AML-193 (cell line): ENCODE results near the gene EGLN1.

Experiments
- DNase-seq, 2 experiments: peaks; one replicate each; lab custom pipeline; 2025; lab: John Stamatoyannopoulos, UW

Gene EGLN1

GRCh38 chr1:231421546-231421970 is 529 bp downstream of the EGLN1 start:
- DNase-seq = no peak

- no peak for DNase-seq
Observed at GRCh38 chr1:231420959-231421545, 1.0 kb downstream of the EGLN1 start.

- peak in 1 of 2 experiments; percentile 31 for DNase-seq
Observed at GRCh38 chr1:231420299-231420958, 1.7 kb downstream of the EGLN1 start.

DNA sequence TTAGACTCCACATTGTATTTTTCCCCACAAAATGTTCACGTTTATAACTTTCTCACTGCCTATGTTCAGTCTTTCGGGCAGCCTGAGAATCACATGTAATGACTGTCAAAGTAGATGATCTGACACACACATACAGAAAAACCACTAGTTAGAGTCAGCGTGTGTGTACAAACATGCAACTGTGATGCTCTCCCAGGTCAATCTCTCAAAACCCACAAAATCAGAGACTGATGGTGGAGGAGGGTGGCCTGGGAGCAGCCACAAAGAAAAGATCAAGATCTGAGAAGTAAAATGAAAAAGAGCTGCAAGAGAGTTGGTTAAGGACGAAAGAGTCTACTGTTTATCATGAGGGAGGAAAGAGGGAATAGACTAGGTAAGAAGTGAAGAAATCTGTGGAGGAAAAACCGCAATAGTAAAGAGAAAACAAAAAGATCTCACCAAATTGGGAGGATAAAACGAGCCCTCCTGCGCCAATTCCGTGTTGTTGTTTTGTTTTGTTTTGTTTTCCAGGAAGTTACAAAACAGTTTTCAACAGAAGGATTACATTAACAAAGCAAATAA is 2.3 kb downstream of the EGLN1 start:
- DNase-seq = no peak

DNA sequence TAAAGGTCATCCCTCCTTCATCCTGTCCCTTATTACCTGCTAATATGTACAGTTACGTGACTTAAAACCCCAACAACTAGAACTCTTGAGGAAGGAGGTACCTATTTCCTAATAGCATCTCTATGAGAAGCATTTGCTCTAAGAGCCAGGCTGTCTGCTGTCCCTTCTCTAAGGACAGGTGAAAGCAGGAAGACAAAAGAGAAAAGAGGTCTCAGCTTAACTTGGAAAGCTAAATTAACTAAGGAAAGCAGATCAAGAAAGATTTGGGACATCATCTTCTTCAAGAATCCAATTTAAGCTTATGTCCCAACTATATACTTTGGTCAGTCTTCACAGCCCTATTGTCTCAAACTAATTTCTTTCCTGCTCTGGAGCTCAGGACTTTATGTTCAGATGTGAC is 2.9 kb downstream of the EGLN1 start:
- no peak for DNase-seq

DNA sequence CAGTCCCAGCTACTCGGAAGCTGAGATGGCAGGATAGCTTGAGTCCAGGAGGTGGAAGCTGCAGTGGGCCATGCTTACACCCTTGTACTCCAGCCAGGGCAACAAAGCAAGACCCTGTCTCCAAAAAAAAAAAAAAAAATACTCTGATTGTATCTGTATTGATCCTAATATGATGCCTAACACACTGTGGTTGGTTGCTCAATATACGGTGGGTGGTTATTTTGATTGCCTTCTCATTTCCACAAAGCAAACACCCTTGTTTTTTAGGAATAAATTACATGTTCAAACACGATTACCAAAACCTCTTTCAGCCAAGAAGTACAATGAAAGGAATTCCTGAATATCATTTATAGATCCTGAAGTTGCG is 3.4 kb downstream of the EGLN1 start:
- DNase-seq = no peak

- no peak for DNase-seq
Observed at GRCh38 chr1:231418101-231418740, 3.9 kb downstream of the EGLN1 start.

GRCh38 chr1:231417513-231417912 is 4.6 kb downstream of the EGLN1 start:
- DNase-seq = no peak

- no peak for DNase-seq
Observed at GRCh38 chr1:231416901-231417300, 5.2 kb downstream of the EGLN1 start.

DNA sequence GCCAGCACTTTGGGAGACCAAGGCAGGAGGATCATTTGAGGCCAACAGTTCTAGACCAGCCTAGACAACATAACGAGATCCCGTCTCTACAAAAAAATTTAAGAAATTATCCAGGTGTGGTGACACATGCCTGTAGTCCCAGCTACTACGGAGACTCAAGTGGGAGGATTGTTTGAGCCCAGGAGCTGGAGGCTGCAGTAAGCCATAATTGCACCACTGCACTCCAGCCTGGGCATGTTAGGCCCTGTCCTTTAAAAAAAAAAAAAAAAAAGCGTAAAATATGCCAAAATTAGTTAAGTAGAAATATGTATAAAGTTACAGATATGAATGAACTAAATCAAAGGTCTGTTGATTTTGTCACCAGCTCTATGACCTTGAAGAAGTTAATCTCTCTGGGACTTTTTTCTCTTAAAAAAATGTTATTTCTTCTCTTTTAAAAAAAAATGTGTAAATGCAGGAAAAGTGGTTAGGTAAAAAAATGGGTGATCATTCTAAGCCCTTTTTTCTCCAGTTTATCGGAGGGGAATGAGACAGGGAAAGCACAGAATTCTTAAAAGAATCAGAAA is 7.0 kb downstream of the EGLN1 start:
- DNase-seq = no peak

GRCh38 chr1:231414260-231415016 is 7.6 kb downstream of the EGLN1 start:
- DNase-seq = no peak

DNA sequence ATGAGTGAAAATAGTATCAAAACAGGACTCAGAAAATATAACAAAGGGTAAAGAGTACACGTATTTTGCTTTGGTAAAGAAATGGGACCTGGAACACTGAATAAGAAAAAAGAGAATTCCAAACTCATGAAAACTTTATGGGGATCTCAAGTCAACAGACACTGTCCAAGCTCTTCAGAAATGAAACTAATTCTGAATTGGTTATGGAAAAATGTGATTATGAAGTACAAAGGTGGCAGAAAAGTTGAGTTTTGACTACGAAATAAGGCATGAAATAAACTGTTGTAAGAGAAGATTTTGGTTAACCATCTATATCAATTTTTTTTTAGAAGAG is 8.4 kb downstream of the EGLN1 start:
- no peak for DNase-seq

DNA sequence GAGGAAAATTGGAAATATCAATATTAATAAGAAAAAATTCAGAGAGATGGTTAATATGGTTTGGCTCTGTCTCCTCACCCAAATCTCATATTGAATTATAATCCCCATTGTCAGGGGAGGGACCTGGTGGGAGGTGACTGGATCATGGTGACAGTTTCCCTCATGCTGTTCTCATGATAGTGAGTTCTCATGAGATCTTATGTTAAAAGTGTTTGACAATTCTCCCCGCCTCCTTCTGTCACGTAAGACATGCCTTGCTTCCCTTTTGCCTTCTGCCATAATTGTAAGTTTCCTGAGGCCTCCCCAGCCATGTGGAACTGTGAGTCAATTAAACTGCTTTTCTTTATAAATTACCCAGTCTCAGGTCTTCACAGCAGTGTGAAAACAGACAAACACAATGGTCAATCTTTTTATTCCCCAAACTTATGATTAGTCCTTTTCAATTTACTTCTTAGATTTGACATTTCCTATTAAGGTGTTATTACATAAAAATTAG is 11.0 kb downstream of the EGLN1 start:
- no peak for DNase-seq

DNA sequence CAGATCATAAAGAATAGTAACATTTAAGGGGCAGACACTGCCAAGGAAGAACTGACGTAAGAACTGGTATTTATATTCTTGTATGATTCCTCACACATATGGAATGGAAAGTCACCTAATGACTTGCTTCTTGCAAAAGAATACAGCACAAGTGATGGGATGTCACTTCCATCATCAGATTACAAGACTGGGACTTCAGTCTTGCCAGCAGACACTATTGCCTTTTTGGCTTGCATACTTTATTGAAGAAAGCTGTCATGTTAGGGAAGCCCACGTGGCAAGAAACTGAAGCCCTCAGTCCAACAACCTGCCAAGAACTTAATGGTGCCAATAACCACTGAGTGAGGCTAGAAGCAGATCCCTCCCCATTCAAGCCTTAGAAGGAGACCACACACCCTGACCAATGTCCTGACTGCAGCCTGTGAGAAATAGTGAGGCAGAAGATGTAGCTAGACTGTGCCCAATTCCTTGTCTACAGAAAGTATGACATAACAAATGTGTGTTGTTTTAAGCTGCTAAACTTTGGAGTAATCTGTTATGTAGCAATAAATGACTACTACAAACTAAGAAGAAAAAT is 12.0 kb downstream of the EGLN1 start:
- no peak for DNase-seq

DNA sequence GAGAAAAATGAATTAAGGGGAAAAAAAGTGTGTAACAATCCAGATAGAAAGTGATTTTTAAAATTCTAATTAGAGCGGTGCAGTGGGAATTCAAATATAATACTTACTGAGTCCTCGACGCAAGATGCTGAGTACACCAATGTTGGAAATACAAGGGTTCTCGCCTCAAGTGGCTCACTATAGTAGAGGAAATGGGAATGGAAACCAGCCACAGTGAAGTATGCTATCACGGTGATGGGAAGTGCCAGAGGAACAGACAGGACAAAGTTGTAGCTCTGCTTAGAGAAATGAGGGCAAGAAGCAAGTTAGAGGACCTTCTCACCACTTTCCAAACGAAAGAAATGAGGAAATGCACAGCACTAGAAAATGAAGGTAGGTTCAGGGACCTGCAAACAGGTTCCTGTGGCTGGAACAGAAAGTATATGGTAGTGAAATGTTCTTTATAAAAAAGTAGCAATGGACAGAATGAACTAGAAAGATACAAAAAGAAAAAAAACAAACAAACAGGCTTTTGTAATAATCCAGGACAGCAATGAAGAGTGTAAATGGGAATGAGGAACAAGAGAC is 13.5 kb downstream of the EGLN1 start:
- no peak for DNase-seq

GRCh38 chr1:231407547-231408396 is 14.3 kb downstream of the EGLN1 start:
- DNase-seq = no peak

DNA sequence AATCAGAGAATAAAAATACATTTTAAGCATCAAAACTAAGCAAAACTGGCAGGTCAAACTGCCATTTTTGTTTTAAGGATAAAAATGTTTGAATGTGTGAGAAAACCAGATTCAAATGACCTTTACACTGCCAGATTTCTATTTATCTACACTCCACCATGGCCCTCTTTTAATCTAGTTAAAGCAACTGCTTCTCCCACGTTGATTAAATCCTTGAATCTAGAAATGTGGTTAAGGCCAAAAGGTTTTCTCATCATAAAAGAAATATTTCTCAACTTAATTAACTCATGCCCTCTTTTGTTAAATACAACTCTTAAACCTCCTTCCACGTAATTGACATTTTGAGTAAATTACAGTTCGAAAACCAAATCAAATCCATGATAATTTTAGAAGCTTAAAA is 15.0 kb downstream of the EGLN1 start:
- DNase-seq = no peak

- no peak for DNase-seq
Observed at GRCh38 chr1:231404318-231404717, 17.8 kb downstream of the EGLN1 start.

DNA sequence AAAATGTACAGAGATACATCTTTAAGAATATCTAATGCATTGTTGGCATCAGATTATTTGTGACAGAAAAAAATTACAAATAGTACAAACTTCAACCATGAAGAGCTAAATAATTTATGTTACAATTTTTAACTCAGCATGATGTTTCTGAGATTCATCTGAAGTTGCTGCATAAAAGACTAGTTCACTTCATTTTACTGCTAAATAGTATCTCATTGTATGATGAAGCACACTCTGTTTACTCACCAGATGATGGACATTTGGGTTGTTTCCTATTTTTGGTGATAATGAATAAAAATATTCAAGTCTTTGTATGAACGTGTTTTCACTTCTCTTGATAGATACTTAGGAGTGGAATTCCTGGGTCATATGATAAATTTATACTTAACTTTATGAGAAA is 20.6 kb downstream of the EGLN1 start:
- DNase-seq = no peak

- no peak for DNase-seq
Observed at GRCh38 chr1:231397886-231398671, 24.0 kb downstream of the EGLN1 start.
